Pancreas (tissue), 10 donors: ENCODE results near the gene MRPS11. TPM values are rescaled to one million over a fixed set of nuclear protein-coding genes. Genes with fewer than 3 reads are reported as not detected.

Experiments used
- ATAC-seq, 4 donors: fragments of 200-7000 bp; cut with Tn5 transposase; one replicate each; pipeline versions ENCODE4 v1.8.0 to v1.9.1; 2020; ENCODE audit warnings: mild to moderate bottlenecking in 4 of 4, moderate library complexity in 4 of 4
- DNase-seq, 6 donors: peaks; one replicate each; pipeline ENCODE4 v3.0.0-alpha.2; 2020
- FAIRE-seq: peaks from 2 replicates; lab custom pipeline; 2012; peaks lifted over from hg19 to GRCh38; lab: Jason Lieb, UNC
- H3K27ac ChIP-seq, 4 donors: fragments of 200-600 bp; sonication (generic); 1 replicate in 3 of 4; 2 replicates in 1 of 4; pipeline versions ENCODE4 v1.5.0 to v1.8.0; 2020
- H3K27me3 ChIP-seq, 4 donors: fragments of 200-600 bp; one replicate each; pipeline ENCODE4 v1.8.0; 2021
- H3K36me3 ChIP-seq, 3 donors: fragments of 200-600 bp; sonication (generic) in 1 of 3; one replicate each; pipeline versions ENCODE4 v1.5.0 to v1.8.0; 2020 to 2021
- H3K4me1 ChIP-seq, 3 donors: fragments of 200-600 bp; one replicate each; pipeline ENCODE4 v1.8.0; 2021
- H3K4me3 ChIP-seq, 4 donors: fragments of 200-600 bp; sonication (generic) in 2 of 4; one replicate each; pipeline versions ENCODE4 v1.5.0 to v1.8.0; 2020 to 2021
- H3K9me3 ChIP-seq, 4 donors: fragments of 200-600 bp; one replicate each; pipeline ENCODE4 v1.8.0; 2021
- CTCF ChIP-seq, 4 donors: fragments of 200-600 bp; sonication (generic) in 3 of 4; IDR thresholded peaks; one replicate each; pipeline versions ENCODE4 v1.5.0 to v1.8.0; 2021; ENCODE audit warnings: antibody characterized with exemption in 4 of 4
- WGBS, 2 donors: extraction: QIAGEN DNeasy Blood & Tissue Kit; methylation state at CpG; one replicate each; pipeline ENCODE4 v1.1.7; 2013; 5-methylcytosine and 5-hydroxymethylcytosine counted together
- intact Hi-C, 3 donors: fragments of 100-400 bp; cut with DNase I; formaldehyde crosslinking; loops; one replicate each; pipeline versions ENCODE4 v1.11.1 to v1.14.2; 2022
- polyA plus RNA-seq, 2 donors: library from polyadenylated mRNA; stranded (reverse); fragments of 200-250 nt; gene quantifications; one replicate each; pipeline ENCODE4 v1.2.3, GENCODE V29; 2013
- total RNA-seq, 6 donors: library from RNA; stranded (reverse); fragmentation: NEBNext Ultra II Directional in 4 of 6; extraction: Animal tissue kit (Norgen Biotek cat#: 25700) in 4 of 6; gene quantifications; one replicate each; pipeline versions ENCODE4 v1.2.1 to v1.2.4, GENCODE V29; 2021 to 2023
- donor health status: healthy with polysubstance abuse.
- donor health status: DM: no; HTN: no; CAD: no; lungs with moderate emphysema.
- donor health status: DM: no; HTN: no; CAD: no.
- donor health status: control.
- donor health status: control.
- donor health status: Bipolar disorder and iron deficiency.
- donor health status: DM: yes; HTN: yes; CAD: no.
- donor health status: DM: no; HTN: no; CAD: no.
- donor health status: DM: no; HTN: no; CAD: no.
- donor health status: DM: yes; HTN: yes; CAD: no.

The MRPS11 gene
- total and polyA plus RNA-seq, 8 donors: 12.7 to 29.5 (median 18.1) TPM

- TF ChIP-seq CTCF (IDR thresholded peaks at IDR 0.05): peak in 3 of 4 donors; percentile 10 to 24 (median 15)
- FAIRE-seq (no peak), ATAC-seq (peak; percentile 46 to 85 (median 78)), DNase-seq (peak in 2 of 6 donors; percentile 31 to 40)
- no peak overlapping the region for H3K27ac ChIP-seq
- no peaks in the 10 kb centered on the region for H3K4me1 ChIP-seq
- no peaks in the 10 kb centered on the region for H3K27me3 ChIP-seq
- no peak overlapping the region for H3K4me3 ChIP-seq
- H3K9me3 ChIP-seq: no peaks in the 10 kb centered on the region
- WGBS, 2 donors: 68 to 71% methylated on average over 8 of the region's 8 CpGs
- intact Hi-C loops: no loop called here
- peaks cover 0 to 21% (median 15%) of the 10 kb centered on the region in 3 donors for H3K36me3 ChIP-seq
Measured at GRCh38 chr15:88476635-88477060, 9.1 kb downstream of the MRPS11 start.

- H3K9me3 ChIP-seq: no peaks in the 10 kb centered on the region
- TF ChIP-seq CTCF (IDR thresholded peaks at IDR 0.05): no peak
- WGBS, 2 donors: 84 to 89% methylated on average over 7 of the region's 7 CpGs
- H3K27ac ChIP-seq: no peak overlapping the region
- no peaks in the 10 kb centered on the region for H3K27me3 ChIP-seq
- ATAC-seq (no peak), FAIRE-seq (no peak), DNase-seq (no peak)
- intact Hi-C loops: no loop called here
- no peaks in the 10 kb centered on the region for H3K4me1 ChIP-seq
- peaks cover 0 to 21% (median 15%) of the 10 kb centered on the region in 3 donors for H3K36me3 ChIP-seq
- no peak overlapping the region for H3K4me3 ChIP-seq
Measured at GRCh38 chr15:88477126-88477525, 9.6 kb downstream of the MRPS11 start.

- Histone ChIP-seq H3K27ac (no peak overlapping the region), H3K4me1 (no peaks in the 10 kb centered on the region), H3K4me3 (no peak overlapping the region), H3K9me3 (no peaks in the 10 kb centered on the region), H3K27me3 (no peaks in the 10 kb centered on the region), H3K36me3 (peaks cover 0 to 17% (median 10%) of the 10 kb centered on the region in 3 donors)
- no peak for TF ChIP-seq CTCF (IDR thresholded peaks at IDR 0.05)
- DNase-seq (no peak), ATAC-seq (no peak), FAIRE-seq (no peak)
- intact Hi-C loops: no loop called here
- 79% methylated on average over 5 of the region's 5 CpGs for WGBS, 2 donors
Measured at GRCh38 chr15:88477904-88478303, 10.4 kb downstream of the MRPS11 start.

GRCh38 chr15:88479169-88479568 lies 11.7 kb downstream of the MRPS11 start:
- intact Hi-C loops: no loop called here

More at GRCh38 chr15:88479169-88479568, 11.7 kb downstream of the MRPS11 start:
- no peak for TF ChIP-seq CTCF (IDR thresholded peaks at IDR 0.05)
- FAIRE-seq: no peak
- Histone ChIP-seq H3K9me3 (no peaks in the 10 kb centered on the region), H3K36me3 (peaks cover 0 to 10% (median 0%) of the 10 kb centered on the region in 3 donors), H3K27ac (no peak overlapping the region), H3K27me3 (no peaks in the 10 kb centered on the region), H3K4me1 (no peaks in the 10 kb centered on the region), H3K4me3 (no peak overlapping the region)
- no peak for ATAC-seq
- no peak for DNase-seq
- 84 to 93% methylated on average over 3 of the region's 3 CpGs for WGBS, 2 donors
